G401 (cell line): ENCODE data around the gene ATRAID. TPM values are rescaled to one million over a fixed set of nuclear protein-coding genes. Genes with fewer than 3 reads are reported as not detected.
"Not testable (repeated sequence)": the region's sequence is repeated elsewhere in the genome, so short reads cannot be mapped to it uniquely, and the experiment has no call there.

Experiments
- DNase-seq: peaks from one replicate; pipeline ENCODE4 v3.0.0-alpha.2; 2015; ENCODE audit warnings: low spot score
- in situ Hi-C: cut with HindIII; loops from 2 replicates; pipeline ENCODE4 v1.10.0; 2016; ENCODE audit warnings: low sequenced_read_pairs, mixed read lengths
- total RNA-seq: library from RNA; depleted of rRNA; stranded (reverse); fragments of >200 nt; shearing (Covaris generic); gene quantifications from 2 replicates; pipeline ENCODE4 v1.2.3, GENCODE V29; 2014; rRNA removed

The ATRAID gene, protein sequence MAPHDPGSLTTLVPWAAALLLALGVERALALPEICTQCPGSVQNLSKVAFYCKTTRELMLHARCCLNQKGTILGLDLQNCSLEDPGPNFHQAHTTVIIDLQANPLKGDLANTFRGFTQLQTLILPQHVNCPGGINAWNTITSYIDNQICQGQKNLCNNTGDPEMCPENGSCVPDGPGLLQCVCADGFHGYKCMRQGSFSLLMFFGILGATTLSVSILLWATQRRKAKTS
- total RNA-seq, result 130 and 164 TPM in 2 replicates

DNA sequence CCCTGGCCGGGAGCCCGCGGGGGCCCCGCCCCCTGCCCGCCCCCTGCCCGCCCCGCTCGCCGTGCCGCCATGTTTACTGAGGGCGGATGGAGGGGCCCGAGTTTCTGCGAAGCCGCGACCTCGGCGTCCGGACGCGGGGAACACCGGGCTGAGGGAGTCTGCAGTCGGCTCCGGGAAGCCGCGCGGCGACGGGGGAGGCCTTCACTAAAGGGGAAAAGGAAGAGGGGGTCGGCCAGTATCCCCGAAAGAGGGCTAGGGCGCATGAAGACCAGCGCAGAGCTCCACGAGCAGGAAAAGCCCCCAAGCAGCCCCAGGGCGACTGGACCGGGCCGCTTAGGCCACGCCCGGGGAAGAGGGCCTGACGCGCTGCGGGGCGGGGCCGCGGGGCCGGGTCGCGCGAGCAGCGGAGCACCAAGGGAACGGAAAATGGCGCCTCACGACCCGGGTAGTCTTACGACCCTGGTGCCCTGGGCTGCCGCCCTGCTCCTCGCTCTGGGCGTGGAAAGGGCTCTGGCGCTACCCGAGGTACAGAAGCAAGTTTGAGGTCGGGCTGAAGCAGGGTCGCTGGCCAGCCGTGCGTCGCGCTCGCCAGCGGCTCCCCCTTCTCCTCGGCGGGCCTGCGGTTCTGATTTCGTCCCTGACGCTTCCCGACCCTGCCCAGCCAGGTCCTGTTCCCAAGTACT lies at the start of gene ATRAID, which contains the start of gene SLC5A6:
ATRAID (plus strand) TSS at position 99 of the 683 bp plus-strand sequence; CDS start at position 427, 328 bp downstream.
SLC5A6 (minus strand) TSS at position 326 of the 683 bp plus-strand sequence. CDS start 4,618 bp downstream, outside the sequence.
- peak; percentile 88 for DNase-seq
- in situ Hi-C loops, result no loop called here

DNA sequence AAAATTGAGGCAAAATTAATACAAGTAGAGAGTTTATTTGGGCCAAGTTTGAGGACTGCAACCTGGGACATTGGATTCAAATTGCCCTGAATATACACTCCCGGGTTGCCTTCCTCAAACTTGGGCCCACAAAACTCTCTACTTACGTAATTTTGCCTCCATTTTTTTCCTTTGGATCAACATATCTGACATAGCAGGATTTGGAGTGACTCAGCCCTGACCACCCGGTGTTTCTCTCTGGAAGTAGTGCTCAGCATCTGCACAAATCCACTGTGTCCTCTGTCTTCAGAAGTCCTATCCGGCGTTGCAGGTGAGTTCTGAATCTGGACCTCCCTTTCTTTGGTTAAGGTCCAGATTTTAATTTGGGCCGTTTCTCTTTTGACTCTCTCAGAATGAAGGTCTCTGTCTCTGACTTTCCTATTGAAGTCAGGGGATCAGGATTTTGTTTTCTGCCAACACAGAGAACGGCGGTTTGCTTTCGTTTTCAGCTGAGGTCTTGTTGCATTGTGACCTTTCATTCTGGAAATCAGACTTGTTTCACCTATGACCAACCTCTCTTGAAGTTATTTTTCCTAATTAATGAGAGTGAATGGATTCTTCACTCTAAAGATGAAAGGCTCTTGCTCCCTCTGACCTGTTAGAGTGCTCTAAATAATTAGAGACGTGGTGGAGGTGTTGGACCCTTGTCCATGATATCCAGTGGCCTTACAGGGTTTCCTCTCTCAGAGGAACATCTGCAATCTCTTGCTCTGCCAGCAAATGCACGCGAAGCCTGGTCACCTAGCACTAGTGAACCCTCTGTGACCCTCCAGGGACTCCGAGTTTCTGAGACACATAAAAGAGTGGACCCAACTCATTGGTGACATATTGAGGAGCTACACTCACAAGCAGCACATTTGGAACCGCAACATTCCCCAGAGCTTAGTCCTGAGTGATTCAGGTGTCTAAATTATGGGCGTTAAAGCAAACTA lies 49.4 kb upstream of the ATRAID start:
- DNase-seq, result no peak
- in situ Hi-C loops, result no loop called here

DNA sequence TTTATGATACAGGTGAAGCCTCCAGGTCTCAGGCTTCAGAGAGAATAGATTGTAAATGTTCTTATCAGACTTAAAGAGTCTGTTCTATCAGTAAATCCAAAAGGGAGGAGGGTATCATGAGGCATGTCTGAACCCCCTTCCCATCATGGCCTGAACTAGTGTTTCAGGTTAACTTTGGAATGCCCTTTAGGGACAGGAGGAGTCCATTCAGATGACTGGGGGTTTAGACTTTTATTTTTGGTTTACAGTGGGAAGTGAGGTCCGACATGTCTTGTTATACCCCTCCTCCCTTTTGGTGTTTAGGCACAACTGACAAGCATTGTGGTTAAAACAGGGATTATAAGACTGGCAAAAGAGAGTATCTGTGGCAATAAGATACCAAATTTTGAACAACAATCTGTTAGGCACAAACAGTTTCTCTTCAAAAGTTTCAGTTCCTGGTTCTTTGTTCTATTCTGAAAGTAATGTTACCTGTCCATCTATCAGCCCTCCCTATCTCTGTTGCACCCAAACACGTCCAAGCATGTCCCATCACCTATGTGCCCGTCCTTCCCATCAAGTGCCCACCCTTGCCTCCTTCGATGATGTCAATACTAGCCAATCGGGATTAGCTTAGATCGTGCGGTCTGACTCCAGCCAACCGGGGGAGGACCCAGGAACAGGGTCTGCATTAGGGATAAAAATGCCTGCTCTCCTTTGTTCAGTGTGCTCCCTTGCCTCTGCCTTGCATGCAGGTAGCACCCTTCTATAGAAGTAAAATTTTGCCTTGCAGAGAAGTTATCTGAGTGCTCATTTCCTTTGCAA lies 46.7 kb upstream of the ATRAID start:
- DNase-seq, result no peak
- in situ Hi-C loops, result no loop called here

DNA sequence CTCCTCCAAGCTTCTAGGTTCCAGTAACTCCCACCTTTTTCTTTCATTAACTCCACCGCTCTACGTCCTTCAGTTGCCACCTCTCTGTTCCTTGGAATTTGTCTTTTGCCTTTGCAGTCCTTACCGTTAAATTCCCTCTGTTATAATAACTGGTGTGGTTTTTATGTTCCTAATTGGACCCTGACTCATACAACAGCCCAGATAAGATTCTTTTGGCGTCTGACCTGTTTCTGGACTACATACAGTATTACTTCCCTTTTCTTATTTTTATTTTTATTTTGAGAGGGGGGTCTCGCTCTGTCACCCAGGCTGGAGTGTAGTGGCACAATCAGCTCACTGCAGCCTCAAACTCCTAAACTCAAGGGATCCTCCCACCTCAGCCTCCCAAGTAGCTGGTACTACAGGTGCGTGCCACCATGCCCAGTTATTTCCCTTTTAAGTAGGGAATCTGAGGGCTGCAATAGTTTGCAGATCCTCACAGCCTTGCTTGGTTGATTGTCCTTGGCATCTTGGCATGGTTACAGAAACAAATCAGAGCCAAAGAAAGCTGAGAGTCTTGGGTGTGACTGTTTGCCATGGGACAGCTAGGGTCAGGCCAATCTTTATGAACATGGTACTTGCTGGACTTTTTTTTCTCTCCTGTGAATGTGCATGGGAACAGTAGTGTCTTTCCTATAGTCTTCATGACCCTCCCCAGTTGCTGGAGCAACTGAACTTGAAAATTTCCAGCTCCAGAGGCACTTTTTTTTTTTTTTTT lies 41.1 kb upstream of the ATRAID start:
- no peak for DNase-seq

DNA sequence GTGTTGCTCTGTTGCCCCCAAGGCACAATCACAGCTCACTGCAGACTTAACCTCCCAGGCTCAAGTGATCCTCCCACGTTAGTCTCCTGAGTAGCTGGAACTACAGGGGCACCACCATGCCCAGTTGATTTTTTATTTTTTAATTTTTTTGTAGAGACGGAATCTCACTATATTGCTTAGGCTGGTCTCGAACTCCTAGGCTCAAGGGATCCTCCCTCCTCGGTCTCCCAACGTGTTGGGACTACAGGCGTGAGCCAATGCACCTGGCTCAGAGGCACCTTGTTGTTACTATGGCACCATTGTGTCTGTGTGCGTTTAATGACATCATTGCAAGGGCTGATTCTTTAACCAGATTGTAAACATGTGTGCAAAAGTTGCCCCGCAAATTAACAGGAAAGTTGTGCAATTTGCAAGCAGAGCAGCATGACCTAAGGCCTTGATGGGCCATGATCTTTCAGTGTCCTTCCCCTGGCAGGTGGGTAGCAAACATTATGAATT lies 40.4 kb upstream of the ATRAID start:
- in situ Hi-C loops, result no loop called here

More for the DNA sequence above, 41.1 kb upstream of the ATRAID start:
- in situ Hi-C loops, result no loop called here

DNA sequence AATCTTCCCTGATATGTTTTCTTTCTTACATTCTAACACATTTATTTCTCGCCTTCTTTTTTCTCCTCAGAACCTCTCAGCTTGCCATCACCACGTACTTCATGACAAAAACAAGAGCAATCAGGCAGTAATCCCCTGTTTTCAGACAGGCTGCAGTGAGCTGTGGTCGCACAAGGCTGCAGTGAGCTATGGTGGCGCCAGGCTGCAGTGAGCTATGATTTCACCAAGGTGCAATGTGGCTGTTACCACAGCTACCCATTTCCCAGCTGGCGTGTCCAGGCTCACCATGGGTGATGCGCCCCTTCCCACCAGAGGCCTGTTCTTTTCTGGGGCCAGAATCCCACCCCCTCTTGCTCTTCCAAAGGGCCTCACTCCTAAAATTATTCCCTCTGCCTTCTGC lies 37.2 kb upstream of the ATRAID start:
- in situ Hi-C loops, result no loop called here
- no peak for DNase-seq

More for the DNA sequence above, 40.4 kb upstream of the ATRAID start:
- no peak for DNase-seq

DNA sequence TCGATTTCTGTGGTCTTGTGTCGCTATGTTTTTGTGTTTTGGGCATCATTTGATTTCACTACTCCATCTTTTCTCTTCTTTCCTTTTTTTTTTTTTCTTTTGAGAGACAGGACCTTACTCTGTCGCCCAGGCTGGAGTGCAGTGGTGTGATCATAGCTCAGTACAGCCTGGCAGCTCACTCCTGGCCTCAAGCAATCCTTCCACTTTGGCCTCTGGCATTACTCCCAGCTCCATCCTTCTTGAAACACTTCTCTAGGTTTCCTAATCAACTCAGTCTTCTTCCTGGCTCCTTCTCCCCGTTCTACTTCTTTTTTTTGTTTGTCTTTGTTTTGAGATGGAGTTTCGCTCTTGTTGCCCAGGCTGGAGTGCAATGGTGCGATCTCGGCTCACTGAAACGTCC lies 36.5 kb upstream of the ATRAID start:
- DNase-seq, result no peak
- in situ Hi-C loops, result no loop called here

DNA sequence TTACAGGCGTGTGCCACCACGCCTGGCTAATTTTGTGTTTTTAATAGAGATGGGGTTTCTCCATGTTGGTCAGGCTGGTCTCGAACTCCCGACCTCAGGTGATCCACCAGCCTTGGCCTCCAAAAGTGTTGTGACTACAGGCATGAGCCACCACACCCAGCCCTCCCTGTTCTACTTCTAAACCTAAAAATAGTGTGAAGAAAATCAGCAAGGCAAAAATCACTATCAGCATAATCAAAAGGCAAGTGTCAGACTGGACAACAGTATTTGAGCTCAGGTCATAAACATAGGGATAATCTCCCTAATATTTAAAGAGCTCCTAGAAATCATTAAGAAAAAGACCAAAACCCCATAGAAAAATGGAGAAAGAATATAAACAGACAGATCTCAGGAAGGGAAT lies 36.1 kb upstream of the ATRAID start:
- DNase-seq, in situ Hi-C loops: not testable (repeated sequence)

DNA sequence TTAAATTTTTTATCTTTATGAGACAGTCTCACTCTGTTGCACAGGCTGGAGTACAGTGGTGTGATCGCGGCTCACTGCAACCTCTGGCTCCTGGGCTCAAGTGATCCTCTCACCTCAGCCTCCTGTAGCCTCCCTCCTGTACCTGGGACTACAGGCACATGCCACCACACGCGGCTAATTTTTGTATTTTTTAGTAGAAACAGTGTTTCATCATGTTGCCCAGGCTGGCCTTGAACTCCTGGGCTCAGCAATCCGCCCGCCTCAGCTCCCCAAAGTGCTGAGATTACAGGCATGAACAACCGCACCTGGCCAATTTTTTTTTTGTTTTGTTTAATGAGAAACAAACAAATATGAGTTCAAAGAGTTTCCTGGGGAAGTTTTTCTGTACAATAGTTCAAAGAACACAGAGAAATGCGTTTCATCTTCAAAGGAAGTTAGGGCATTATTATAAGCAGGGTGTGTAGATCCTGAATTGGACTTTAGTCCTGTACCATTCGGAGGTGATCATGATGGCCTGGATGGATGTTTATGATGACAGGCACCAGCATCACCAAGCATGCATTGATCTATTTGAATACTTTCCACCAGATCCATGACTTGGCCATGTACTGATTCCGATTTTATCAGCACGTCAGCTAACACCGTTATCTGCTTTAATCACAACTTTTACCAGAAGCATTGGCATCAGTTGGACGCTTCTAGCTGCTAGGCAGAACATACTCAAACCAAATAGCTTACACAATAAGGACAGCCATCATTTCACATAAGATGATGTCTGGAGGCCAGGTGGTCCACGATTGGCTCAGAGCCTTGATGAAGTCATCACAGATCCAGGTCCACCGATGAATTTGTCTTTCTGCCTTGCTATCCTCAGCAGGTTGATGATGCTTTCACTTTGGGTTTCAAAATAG lies 34.1 kb upstream of the ATRAID start:
- in situ Hi-C loops, result no loop called here
- DNase-seq, result no peak

DNA sequence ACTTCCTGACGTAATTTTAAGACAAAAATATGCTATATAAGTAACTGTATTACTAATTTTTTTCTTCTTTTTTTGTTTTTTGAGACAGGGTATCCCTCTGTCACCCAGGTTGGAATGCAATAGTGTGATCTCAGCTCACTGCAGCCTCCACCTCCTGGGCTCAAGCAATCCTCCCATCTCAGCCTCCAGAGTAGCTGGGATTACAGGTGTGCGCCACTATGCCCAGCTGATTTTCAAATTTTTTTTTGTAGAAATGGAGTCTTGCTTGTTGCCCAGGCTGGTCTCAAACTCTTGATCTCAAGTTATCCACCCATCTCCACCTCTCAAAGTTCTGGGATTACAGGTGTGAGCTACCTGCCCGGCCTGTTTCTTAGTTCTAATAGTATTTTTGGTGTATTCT lies 33.4 kb upstream of the ATRAID start:
- in situ Hi-C loops, result no loop called here
- no peak for DNase-seq

DNA sequence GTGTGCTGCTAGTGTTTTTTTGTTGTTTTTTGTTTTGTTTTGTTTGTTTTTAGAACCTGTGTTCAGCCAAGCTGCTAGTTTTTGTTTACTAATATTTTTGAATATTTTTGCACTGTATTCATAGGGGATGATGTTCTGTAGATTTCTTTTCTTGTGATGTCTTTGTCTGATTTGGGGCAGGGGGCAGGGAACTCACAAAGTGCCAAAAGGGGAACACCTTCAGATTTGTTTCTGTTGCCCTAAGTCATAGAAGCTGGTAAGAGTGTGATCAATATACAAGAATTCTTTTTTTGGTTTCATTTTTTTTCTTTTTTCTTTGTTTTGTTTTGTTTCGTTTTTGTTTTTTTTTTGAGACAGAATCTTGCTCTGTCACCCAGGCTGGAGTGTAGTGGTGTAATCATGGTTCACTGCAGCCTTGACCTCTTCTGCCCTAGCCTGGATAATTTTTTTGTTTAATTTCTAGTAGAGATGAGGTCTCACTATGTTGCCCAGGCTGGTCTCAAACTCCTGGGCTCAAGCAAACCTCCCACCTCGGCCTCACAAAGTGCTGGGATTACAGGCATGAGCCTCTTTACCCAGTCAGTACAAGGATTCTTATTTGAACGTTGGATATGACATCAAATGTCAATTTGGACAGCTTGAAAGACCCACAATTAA lies 32.4 kb upstream of the ATRAID start:
- in situ Hi-C loops, result no loop called here
- no peak for DNase-seq

DNA sequence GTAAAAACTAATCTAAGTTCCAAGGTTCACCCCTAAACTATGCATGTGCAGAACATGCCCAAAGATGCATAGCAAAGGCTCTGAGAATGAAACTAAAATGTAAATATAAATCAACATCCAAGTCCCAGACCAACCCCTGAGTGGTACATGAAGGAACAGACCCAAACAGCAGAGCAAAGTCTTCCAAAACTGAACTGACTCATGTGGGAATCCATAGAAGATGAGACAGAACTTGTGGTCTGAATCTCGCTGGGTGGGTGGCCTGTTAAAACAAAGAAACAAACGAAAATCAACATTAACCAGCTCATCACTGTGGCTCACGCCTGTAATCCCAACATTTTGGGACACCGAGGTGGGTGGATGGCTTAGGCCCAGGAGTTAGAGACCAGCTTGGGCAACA lies 29.5 kb upstream of the ATRAID start:
- no peak for DNase-seq
- in situ Hi-C loops, result no loop called here

DNA sequence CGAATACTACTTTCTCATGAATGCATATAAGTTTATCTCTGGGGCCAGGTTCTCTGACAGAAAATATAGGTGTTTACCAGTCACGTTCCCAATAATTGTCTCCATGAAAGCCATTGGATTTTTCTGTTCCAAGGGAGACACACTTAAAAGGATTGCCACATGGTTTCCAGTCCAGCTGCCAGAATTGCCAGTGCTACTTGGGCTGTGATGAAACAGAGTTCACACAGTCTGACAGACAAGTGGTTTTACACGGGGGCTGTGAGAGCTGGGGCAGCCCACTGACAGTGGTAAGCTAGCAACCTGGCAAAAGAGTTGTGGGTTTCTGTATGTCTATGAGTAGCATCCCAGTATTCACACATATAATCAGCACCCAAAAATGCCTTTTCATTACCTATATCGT lies 27.7 kb upstream of the ATRAID start:
- no peak for DNase-seq
- in situ Hi-C loops, result no loop called here

DNA sequence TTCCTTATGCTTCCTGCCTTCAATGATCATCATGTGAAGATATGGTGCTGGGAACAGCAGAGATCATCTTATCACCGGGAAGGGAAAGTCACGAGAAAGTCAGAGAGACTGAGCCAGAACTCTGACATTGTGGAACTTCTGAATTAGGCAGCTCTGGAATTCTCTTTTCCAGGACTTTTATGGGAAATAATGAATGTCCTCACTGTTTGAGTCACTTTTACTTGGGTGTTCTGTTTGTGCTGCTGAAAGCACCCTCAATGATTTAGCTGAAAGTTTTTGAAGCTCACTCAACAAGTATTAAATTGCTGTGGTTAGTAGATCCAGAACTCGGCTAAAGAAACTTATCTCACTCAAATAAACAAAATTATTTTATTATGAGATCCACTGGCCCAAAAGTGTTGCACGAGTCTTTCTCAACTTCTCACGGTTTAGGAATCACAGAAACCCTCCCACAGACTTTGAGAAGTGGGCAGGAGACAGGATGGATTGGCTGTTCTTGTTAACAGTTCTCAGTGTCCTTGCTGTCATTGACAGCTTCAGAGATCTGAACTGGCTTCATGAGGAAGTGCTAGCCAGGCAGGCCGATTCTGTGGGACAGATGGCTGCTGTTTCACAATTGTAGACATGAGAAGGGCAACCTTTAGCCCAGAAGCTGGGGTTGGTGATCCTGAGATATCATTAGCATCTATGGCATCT lies 26.4 kb upstream of the ATRAID start:
- in situ Hi-C loops, result no loop called here
- no peak for DNase-seq

DNA sequence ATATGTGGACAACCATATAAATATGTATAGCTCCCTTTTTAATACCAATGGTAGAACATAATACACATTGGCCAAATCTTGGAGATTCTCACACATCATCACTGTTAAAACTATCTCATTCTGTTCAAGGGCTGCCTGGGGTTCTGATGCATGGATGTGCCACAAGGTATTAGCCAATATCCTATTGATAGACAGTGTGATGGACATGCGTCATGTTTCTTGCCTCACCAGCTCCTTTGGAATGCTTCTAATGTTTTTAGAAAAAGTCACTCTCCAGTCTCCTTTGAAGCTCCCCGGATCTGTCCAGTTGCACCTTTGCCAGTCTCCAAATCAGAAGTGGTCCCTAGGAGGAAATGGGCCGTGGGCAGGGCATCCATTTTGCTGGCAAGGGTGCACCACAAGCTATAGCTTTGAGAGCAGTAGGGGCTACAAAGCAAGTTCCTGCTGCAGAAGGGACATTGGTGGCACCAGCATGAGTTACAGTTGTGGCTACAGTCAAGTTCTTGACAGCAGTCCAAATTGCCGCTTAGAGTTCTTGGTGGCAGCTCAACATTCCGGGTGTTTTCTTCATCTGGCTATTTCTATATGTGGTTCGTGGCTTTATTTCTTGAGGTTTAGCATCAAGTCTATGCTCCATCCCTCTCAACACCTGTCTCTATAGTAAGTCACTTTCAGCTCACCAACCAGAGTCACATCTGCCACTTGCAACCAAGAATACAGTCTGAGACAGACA lies 25.1 kb upstream of the ATRAID start:
- DNase-seq, result no peak
- in situ Hi-C loops, result no loop called here
